Embryonic facial prominence (tissue), 1 donor: ENCODE data around the gene MAN1B1.
"Not testable (repeated sequence)": the region's sequence is repeated elsewhere in the genome, so short reads cannot be mapped to it uniquely, and the experiment has no call there.

Source experiments
- DNase-seq: peaks from one replicate; pipeline ENCODE4 v3.0.0-alpha.2; 2016; ENCODE audit errors: extremely low spot score

The MAN1B1 gene

DNA sequence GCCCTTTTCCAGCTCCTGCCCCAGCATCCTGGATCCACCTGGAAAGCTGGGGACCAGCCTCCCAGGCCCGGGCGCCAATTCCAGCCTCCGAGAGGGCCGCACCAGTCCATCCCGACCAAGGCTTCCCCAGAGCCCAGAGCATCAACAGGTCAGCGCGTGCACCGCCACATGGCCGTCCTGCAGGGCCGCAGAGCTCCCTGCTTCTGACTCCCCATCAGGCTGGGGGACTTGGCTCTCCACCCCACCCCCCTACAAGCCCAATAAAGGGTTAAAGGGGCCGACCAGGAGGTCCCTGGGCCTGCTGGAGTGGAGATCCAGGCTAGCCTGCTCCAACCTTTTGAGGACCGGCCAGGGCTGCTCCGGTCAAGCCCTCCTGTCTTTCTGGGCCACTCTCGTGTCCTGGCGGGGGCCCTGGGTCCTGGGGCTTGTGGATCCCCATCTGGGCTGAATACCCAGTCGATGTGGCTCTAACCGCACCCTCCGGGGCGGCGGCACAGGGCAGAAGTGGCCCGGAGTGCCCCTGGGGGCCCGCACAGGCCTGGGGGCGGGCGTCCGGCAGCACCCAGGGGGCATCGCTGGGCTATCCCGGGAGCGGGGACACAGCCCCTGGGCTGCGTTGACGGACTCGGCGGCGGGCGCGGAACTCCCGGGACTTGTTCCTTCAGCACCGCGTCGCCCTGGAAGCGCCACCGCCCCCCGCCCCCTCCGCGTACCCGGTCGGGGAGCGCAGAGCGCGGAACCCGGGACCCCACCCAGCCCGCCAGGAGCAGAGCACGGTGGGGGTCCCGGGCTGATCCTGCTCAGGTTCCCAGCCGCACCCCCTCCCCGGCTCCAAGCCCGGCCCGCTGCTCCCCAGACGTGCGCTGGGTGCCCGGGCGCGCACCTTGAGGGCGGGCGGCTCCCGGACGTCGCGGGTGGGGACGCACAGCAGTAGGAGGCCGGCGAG lies 33.5 kb upstream of the MAN1B1 start:
- DNase-seq: no peak

DNA sequence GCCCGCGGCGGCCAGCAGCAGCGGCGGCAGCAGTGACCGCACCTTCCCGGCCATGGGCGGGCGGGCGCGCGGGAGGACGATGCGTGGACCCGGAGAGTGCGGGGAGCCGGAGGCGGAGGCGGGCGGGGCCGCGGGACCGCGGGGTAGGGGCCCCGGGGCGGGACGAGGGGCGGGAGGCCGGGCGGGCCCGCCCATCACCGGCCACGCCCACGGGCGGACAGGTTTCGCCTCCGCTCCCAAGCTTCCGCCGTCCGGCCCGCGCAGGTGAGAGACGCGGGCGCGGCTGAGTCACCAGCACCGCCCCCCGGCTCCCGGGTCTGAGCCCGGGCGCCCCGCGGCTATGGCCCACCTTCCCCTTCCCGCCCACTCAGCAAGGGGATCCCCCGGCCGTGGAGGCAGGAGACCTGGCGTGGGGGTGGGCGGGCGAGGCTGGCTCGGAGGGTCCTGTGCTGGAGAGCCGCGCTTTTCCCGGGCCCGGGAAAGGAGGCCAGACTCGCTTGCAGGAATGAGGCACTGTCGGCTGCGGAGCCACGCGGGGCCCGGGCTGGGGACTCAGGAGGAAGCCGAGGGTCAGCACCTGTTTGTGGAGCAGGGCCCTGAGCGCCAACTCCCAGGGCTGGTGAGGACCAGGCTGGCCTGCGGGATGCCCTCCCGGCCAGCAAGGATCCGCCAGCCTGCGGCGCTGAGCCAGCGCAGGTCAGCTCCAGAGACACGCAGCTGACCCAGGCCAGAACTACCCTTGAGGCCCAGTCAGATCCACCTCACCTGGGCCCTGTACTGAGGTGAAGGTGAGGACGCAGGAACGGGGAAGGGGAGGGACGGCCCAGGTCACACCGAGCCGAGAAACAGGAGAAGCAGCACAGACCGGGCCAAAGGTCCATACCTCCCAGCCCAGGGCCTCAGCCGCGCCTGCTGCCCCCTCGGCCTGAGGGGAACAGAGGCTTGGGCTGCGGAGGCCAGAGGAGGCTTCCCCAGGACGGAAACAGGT lies 32.5 kb upstream of the MAN1B1 start, which contains the start of gene ENTPD2:
TSS of gene ENTPD2 (minus strand) at position 118 of the 988 bp plus-strand sequence. CDS start at position 54, 64 bp downstream.
- no peak for DNase-seq

DNA sequence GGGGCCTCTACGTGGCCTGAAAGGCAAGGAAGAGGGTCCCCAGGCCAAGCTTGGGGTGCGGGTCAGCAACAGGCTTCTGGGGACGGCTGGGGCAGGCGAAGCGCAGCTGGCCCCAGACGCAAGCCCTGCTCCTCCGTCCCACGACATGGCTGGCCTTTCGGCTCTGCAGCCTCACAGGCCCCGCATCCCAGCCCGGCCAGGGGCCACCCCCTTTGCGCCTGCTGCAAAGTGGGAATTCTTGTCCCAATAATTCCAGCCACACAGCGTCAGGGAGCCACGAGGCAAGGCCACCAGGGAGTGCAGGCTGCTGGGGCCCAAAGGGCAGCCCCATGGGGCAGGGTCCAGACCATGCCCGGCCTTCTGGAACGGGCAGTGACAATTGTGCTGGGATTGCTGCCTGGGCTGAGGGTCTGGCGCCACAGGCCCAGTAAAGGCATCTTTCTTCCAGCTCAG lies 31.8 kb upstream of the MAN1B1 start:
- no peak for DNase-seq

DNA sequence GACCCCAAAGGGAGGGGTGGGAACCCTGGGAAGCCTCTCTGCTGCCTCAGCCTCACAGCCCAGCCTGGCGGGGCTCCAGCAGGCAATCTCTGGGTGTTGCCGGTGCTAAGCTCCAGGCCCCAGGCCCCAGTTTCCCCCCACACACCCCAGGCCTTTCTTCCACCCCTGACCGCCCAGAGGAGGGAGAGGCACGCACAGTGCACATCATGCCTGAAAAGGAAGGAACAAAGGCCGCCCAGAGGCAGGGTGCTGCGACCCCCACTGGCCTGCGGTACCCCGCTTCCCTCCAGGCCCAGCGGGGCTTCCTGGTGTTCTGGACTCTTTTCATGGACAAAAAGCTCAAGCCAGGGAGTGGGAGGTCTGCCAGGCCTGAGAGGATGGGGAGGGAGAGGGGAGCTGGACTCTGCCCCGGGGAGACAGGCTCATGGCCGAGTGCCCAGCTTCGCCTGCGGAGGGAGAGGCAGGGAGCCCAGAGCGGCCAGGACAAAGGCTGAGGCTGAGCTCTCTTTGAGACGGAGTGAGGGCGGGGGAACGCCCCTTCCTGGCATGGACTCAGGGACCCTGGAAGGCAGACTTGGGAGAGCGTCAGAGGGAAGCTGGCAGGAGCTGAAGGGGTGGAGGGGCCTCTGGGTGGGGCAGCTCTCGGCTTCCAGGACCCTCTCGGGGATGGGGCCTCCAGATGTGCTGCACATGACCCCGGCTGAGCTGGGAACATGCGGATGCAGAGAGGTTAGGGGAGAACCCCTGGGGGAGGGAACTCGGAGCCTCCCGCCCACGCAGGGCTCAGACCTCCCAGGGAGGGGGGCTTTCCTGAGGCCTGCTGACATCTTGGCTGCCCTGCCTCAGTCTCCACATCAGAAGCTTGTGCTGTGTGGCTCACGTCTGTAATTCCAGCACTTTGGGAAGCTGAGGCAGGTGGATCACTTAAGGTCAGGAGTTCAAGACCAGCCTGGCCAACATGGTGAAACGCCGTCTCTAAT lies 31.1 kb upstream of the MAN1B1 start:
- peak; percentile 64 for DNase-seq

DNA sequence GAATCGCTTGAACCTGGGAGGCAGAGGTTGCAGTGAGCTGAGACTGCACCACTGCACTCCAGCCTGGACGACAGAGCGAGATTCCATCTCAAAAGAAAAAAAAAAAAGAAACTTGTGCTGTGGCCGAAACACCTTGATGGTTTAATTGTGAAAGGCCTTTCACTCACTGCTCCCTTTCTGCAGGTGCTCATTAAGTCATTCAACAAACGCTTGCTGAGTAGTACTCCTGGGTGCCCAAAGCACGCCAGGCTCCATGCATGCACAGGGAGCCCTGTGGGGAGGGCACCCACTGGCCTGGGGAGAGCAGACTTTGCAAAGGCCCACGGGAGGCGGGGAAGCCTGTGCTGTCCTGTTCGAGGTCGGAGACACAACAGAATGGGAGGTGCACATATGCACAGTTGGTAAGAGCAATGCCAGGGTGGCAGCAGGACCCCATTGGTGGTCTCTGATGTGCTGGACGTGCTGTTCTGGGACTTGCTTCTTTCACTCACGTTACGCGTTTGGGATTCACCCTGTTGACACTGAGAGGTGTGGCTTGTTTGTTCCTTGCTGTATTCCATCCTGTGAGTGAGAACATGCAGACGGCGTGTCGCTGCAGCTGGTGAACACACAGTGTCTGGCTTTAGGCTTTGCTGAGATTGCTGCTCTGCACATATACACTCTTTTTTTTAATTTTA lies 29.9 kb upstream of the MAN1B1 start:
- no peak for DNase-seq

DNA sequence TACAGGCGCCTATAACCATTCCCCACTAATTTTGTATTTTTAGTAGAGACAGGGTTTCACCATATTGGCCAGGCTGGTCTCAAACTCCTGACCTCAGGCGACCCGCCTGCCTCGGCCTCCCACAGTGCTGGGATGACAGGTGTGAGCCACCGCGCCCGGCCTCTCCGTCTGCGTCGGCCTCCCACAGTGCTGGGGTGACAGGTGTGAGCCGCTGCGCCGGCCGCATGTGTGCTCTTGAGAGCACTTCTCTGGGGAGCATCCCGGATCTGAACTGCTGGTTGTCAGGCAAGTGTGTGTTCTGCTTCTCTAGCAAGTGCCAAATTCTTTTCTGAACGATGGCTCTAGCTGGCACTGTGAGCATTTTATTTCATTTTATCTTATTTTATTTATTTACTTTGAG lies 29.2 kb upstream of the MAN1B1 start:
- no peak for DNase-seq

DNA sequence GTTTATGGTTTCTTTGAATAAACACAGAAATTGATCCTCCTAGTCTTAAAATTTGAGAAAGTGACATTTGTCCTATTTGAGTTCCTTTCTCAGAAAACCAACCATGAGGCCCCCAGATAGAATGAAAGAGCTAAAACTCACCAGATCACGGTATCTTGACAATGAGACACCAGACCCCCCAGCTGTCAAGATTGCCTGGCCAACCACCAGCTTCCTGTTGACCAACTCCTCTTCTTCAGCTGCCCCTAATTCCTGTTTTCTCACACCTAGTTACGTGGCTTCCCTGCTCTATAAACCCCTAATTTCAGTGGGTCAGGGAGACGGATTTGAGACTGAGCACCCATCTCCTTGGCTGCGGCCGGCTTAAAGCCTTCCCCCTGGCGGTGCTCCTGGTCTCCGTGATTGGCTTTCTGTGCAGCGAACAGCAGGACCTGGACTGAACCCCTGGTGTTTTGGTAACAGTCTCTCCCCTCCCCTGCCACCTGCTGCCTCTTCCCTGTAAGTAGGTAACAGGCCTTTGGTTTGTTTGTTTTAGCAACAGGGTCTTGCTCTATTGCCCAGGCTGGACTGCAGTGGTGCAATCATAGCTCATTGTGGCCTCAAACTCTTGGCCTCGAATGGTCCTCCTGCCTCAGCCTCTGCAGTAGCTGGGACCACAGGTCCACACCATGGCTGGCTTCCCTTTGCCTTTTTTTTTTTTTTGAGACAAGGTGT lies 28.1 kb upstream of the MAN1B1 start:
- no peak for DNase-seq

DNA sequence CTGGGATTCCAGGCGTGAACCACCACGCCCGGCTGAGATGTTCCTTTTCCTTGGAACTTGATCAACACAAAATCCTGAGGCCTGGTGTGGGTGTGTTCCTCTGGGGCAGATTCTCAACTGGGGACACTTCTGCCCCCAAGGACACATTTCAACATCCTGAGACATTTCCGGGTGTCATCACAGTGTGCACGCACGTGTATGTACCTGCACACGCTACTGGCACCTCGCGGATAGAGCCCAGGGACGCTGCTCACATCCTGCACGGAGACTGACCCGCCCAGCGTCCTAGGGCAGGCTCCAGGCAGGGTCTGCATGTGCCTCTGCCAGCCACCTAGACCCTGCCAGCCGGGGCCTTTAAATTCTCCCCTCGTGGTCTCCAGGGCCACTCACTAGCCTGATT lies 24.4 kb upstream of the MAN1B1 start:
- DNase-seq: no peak

DNA sequence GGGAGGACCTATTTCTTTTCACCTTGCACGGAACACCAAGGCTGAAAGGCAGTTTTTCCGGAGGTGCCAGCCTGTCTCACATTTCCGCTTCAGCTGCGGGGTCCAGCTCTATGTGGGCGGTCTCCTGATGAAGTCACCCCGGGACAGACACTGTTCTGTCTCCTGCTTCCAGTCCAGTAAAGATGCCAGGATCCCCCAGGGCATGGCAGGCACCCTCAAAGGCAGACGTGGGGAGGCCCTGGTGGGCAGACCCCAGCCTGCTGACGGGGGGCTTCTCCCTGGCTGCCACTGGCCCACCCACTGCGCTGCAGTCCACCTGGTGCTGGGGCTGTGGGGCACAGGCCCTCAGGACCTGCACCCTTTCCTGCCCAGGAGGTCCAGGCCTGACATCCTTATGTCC lies 24.0 kb upstream of the MAN1B1 start:
- not testable (repeated sequence) for DNase-seq

DNA sequence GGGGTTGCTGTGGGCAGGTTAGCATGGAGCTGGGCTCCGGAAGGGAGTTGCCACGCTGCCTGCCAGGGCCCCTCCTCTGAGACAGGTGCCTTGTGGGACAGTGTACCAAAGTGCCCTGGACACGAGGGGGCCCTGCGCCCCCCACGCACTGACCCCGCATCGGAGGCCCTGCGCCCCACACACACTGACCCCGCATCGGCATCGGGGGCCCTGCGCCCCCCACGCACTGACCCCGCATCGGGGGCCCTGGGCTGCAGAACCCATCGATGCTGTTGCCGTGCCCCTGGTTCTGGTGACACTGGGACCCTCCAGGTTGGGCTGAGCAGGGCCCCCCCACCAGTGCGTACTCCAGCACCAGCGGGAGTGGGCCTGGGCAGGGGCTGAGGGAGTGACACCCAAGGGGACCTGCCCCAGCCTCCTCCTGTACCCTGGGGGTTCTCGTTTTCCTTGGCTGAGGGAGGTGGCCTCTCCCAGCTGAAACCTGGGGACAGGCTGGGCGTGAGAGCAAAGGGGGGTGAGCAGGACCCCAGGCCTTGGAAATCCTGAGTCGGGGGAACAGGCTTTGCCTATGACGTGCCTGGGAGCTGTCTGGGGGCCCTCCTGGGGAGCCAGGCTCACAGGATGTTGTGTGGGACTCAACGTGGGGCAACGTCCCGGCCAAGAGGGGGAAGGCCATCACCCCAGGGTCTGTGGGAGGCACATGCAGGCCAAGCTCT lies 23.3 kb upstream of the MAN1B1 start:
- no peak for DNase-seq

DNA sequence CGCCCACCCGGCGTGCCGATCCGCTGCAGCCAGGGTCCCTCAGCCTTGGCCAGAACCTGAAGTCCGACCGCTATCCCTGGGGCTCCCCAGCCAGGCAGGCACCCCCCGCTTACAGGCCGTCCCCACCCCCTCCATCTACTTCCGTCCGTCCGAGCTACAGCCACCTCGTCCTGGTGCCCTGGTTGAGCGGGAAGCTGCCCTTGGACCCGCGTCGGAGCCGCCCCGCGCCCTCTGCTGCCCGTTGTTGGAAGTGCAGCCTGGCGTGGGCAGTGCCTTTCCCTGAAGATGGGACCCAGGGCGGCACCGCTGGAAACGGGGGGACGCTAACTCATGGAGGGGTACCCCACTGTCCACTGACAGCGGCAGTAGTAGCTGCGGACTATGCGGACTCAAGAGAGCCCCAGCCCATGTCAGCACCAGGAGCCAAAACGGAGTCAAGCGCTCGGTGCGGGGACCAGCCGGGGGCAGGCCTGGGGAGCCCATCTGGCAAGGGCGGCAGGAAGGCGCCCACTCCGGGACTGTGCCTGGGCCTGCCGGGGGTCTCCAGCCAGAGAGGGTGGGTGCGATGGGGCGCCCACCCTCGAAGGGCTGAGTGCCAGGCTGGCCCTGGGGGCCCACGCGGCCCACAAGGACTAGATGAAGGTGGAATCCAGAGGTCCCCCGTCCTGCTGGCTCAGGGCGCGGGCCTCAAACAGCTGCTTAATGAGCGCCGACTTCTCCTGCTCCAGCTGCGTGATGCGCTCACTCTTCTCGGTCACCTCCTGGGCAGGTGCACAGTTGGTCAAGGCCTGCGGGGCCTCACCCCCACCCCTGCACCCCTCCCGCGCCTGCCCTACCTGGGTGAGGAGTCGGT lies 22.5 kb upstream of the MAN1B1 start:
- no peak for DNase-seq

DNA sequence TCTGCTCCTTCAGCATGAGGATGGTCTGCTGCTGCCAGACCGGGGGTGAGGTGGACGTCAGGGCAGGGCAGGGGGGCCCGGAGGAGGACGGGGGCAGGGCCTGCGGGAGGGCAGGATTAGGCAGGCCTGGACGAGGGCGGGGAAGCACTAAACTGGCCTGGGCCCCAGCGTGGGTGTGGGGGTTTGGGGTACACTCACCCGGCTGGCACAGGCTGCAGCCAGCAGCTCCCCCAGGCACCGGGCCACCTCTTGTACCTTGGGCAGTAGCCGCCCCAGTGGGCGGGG lies 22.0 kb upstream of the MAN1B1 start:
- no peak for DNase-seq

DNA sequence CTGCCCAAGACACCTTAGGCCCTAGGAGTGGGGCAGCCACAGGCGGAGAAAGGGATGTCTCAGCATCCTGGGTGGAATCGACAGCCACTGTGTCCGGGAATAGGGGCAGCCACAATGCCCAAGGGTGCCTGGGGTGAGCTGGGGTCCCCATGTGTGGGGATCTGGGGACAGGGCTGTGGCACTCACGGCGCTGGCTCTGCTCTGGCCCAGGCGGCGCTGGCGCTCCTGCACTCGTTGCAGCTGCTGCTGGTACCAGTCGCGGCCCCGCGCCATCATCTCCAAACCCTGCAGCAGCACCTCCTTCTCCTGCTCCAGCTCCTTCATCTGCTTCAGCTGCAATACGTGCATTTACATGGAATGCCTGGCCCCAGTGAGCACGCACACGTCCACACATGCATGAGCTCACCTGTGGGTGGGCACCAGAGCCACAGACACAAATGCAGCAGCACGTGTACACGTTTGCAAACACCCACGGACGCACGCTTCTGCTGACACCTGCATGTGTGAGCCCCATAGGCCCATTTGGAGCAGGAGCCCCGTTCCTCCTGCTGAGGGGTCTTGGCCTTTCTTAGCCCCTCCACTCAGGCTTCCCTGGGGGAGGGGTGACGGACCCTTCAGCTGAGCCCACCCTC lies 21.3 kb upstream of the MAN1B1 start:
- no peak for DNase-seq

DNA sequence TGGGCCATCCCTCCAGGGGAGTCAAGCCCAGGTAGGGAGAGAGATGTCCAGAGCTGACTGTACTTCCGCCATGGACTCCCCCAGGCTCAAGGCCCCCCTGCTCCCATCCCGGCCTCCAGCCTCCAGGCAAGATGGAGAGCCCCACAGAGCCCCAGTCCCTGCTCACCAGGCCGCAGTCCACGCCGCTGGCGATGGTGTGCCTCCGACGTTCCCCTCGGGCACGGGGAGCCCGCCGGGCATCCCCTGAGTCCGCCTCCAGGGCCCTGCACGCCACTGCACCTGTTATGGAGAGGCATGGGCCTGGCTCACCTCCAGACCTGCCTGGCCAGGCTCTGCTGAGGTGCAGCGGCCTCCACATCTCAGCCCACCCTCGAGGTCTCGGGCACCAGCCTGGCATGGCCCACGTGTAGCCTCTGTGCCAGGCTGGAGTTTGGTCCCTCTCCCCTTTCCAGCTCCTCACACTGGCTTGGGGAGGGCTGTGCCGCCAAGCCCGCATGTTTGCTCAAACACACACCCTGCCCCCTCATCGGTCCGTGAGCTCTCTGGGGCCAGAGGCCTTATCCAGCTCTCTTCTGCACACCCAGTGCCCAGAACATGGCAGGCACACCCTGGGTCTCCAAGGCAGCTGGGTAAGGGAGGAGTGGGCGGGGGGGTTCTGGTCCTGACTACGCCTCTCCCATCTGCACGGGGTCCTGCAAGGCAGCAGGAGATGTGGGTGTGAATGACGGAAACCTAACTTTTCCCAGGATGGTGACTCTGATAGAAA lies 20.5 kb upstream of the MAN1B1 start:
- no peak for DNase-seq

DNA sequence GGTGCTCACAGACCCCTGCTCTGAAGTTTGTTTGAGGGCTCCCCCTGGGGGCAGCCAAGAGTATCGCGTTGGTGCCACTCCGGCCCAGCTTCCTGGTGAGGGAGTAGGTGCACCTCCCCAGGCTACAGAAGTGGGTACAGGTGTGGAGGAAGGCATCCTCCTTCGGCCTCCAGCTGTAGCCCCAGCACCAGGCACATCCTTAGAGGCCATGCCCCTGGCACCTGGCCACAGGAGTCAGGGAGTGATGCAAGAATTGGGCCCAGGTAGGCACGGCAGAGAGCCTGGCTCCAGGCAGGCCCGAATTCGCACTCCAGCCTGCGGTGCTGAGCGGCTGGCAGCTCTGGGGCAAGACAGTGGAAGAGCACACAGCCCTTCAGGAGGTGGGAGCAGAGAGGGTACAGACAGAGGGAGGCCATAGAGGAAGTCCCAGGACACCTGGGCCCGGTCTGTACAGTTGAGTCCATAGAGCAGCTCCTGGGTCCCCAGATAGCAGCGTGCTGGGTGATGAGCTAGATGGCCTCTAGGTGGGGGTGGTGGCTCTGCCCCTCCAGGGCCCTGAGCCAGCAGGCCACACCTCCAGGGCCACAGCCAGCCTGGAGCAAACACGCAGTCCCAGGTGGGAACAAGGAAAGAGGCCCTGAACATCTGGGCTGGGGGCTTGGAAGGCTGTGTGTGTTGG lies 18.8 kb upstream of the MAN1B1 start:
- no peak for DNase-seq
